Measurements from ENCODE around the gene CAMSAP2.

DNA sequence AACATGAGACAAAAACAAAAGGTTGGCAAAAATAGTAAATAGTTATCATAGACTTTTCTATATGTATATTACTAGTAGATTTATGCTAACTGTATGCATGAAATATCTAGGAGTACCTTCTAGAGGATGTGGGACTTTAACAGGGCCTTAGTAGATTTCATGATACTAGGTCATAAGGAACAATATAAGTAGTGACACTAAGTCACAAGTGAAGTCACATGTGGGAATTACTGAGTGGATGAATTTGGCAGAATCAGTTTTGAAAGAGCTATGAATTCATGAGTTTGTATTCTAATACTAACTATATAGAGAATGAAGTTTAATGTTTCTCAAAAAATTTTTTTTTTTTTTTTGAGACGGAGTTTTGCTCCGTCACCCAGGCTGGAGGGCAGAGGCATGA lies 81.0 kb downstream of the CAMSAP2 start:
- TF ChIP-seq, protein P1, sequence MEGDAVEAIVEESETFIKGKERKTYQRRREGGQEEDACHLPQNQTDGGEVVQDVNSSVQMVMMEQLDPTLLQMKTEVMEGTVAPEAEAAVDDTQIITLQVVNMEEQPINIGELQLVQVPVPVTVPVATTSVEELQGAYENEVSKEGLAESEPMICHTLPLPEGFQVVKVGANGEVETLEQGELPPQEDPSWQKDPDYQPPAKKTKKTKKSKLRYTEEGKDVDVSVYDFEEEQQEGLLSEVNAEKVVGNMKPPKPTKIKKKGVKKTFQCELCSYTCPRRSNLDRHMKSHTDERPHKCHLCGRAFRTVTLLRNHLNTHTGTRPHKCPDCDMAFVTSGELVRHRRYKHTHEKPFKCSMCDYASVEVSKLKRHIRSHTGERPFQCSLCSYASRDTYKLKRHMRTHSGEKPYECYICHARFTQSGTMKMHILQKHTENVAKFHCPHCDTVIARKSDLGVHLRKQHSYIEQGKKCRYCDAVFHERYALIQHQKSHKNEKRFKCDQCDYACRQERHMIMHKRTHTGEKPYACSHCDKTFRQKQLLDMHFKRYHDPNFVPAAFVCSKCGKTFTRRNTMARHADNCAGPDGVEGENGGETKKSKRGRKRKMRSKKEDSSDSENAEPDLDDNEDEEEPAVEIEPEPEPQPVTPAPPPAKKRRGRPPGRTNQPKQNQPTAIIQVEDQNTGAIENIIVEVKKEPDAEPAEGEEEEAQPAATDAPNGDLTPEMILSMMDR (conservative IDR thresholded peaks at IDR 0.05 in 1 of 2, IDR thresholded peaks at IDR 0.05 in 1 of 2; ENCODE audit: extremely low read depth in 1 of 2, insufficient read depth in 1 of 2, low read depth in 1 of 2, low read length in 2 of 2): no peak
- no peak for TF ChIP-seq EZH2 (IDR thresholded peaks at IDR 0.05; ENCODE audit: borderline replicate concordance, low read length)
